Measurements from ENCODE around the gene ABHD13. TPM values are rescaled to one million over a fixed set of nuclear protein-coding genes. Genes with fewer than 3 reads are reported as not detected.
A peak's percentile ranks its signal among the peaks of the same experiment; 100 is the strongest.

The ABHD13 gene
- total RNA-seq, 1 donor from 2014 or later, result 8.5 TPM

GRCh38 chr13:108268466-108269112, 50.4 kb downstream of the ABHD13 start:
- DNase-seq (ENCODE audit: extremely low spot score, unreplicated experiment), result no peak
- H3K27me3 Mint-ChIP-seq (ENCODE audit: unreplicated experiment), result no peaks in the 10 kb centered on the region
- no peak for TF ChIP-seq CTCF (IDR thresholded peaks at IDR 0.05)

GRCh38 chr13:108269601-108270328, 51.6 kb downstream of the ABHD13 start, which contains the start of gene TNFSF13B:
Gene TNFSF13B, plus strand, starts transcription at chr13:108269718. Its CDS starts 178 bp downstream, at chr13:108269896.
- H3K36me3 Mint-ChIP-seq (ENCODE audit: unreplicated experiment), result peaks cover 6% of the 10 kb centered on the region
- DNase-seq (ENCODE audit: extremely low spot score, unreplicated experiment), result no peak
- no peak for TF ChIP-seq CTCF (IDR thresholded peaks at IDR 0.05)
- no peaks in the 10 kb centered on the region for H3K27me3 Mint-ChIP-seq (ENCODE audit: unreplicated experiment)
- H3K27ac Mint-ChIP-seq (ENCODE audit: unreplicated experiment), result peak within 1 kb of the TSS; percentile 62
- peaks cover 28% of the 10 kb centered on the region for H3K4me1 Mint-ChIP-seq (ENCODE audit: unreplicated experiment)
- no peaks in the 10 kb centered on the region for H3K9me3 Mint-ChIP-seq (ENCODE audit: unreplicated experiment)
- peak within 1 kb of the TSS; percentile 52 for H3K4me3 Mint-ChIP-seq (ENCODE audit: unreplicated experiment)

More at GRCh38 chr13:108268466-108269112, 50.4 kb downstream of the ABHD13 start:
- Mint-ChIP-seq H3K4me3 (ENCODE audit: unreplicated experiment) (no peak overlapping the region), H3K36me3 (ENCODE audit: unreplicated experiment) (peaks cover 6% of the 10 kb centered on the region), H3K4me1 (ENCODE audit: unreplicated experiment) (peaks cover 28% of the 10 kb centered on the region), H3K9me3 (ENCODE audit: unreplicated experiment) (no peaks in the 10 kb centered on the region), H3K27ac (ENCODE audit: unreplicated experiment) (no peak overlapping the region)

GRCh38 chr13:108270442-108270841, 52.2 kb downstream of the ABHD13 start:
- Mint-ChIP-seq H3K9me3 (ENCODE audit: unreplicated experiment) (no peaks in the 10 kb centered on the region), H3K36me3 (ENCODE audit: unreplicated experiment) (peaks cover 6% of the 10 kb centered on the region), H3K4me1 (ENCODE audit: unreplicated experiment) (peaks cover 28% of the 10 kb centered on the region), H3K27ac (ENCODE audit: unreplicated experiment) (no peak overlapping the region), H3K4me3 (ENCODE audit: unreplicated experiment) (peak overlapping the region; percentile 52), H3K27me3 (ENCODE audit: unreplicated experiment) (no peaks in the 10 kb centered on the region)
- no peak for DNase-seq (ENCODE audit: extremely low spot score, unreplicated experiment)
- TF ChIP-seq CTCF (IDR thresholded peaks at IDR 0.05), result no peak

GRCh38 chr13:108272333-108272732, 54.1 kb downstream of the ABHD13 start:
- H3K27ac Mint-ChIP-seq (ENCODE audit: unreplicated experiment), result no peak overlapping the region
- no peak for DNase-seq (ENCODE audit: extremely low spot score, unreplicated experiment)
- H3K9me3 Mint-ChIP-seq (ENCODE audit: unreplicated experiment), result no peaks in the 10 kb centered on the region
- TF ChIP-seq CTCF (IDR thresholded peaks at IDR 0.05), result no peak
- H3K36me3 Mint-ChIP-seq (ENCODE audit: unreplicated experiment), result peaks cover 2% of the 10 kb centered on the region
- peaks cover 28% of the 10 kb centered on the region for H3K4me1 Mint-ChIP-seq (ENCODE audit: unreplicated experiment)
- H3K4me3 Mint-ChIP-seq (ENCODE audit: unreplicated experiment), result peak overlapping the region; percentile 5
- H3K27me3 Mint-ChIP-seq (ENCODE audit: unreplicated experiment), result no peaks in the 10 kb centered on the region

- Mint-ChIP-seq H3K4me3 (ENCODE audit: unreplicated experiment) (no peak overlapping the region), H3K36me3 (ENCODE audit: unreplicated experiment) (peaks cover 2% of the 10 kb centered on the region), H3K9me3 (ENCODE audit: unreplicated experiment) (no peaks in the 10 kb centered on the region), H3K27ac (ENCODE audit: unreplicated experiment) (no peak overlapping the region), H3K27me3 (ENCODE audit: unreplicated experiment) (no peaks in the 10 kb centered on the region), H3K4me1 (ENCODE audit: unreplicated experiment) (peaks cover 28% of the 10 kb centered on the region)
- no peak for DNase-seq (ENCODE audit: extremely low spot score, unreplicated experiment)
- TF ChIP-seq CTCF (IDR thresholded peaks at IDR 0.05), result no peak
Observed at GRCh38 chr13:108273429-108274118, 55.4 kb downstream of the ABHD13 start.
